ENCODE results near the gene RNF2.

DNA sequence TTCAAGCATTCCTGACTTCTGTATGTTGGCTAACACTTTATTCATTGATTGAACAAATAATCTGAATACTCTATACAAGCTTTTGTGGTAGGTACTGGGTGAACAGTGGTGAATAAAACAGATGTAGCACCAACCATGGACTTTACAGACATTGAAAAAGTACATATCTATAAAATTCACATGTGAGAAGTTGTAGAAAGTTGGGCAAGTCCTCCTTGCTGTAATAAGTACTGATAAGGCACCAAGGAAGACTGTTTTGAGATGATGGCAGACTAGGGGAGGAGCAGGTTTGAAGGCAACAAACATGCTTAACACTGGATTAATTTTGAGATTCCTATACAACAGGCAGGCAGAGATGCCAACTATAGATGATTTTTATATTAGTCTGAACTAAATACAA is 42.4 kb downstream of the RNF2 start:
- TF ChIP-seq, protein P1, sequence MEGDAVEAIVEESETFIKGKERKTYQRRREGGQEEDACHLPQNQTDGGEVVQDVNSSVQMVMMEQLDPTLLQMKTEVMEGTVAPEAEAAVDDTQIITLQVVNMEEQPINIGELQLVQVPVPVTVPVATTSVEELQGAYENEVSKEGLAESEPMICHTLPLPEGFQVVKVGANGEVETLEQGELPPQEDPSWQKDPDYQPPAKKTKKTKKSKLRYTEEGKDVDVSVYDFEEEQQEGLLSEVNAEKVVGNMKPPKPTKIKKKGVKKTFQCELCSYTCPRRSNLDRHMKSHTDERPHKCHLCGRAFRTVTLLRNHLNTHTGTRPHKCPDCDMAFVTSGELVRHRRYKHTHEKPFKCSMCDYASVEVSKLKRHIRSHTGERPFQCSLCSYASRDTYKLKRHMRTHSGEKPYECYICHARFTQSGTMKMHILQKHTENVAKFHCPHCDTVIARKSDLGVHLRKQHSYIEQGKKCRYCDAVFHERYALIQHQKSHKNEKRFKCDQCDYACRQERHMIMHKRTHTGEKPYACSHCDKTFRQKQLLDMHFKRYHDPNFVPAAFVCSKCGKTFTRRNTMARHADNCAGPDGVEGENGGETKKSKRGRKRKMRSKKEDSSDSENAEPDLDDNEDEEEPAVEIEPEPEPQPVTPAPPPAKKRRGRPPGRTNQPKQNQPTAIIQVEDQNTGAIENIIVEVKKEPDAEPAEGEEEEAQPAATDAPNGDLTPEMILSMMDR (IDR thresholded peaks at IDR 0.05), result no peak
- TF ChIP-seq ZFX (IDR thresholded peaks at IDR 0.05; ENCODE audit: borderline replicate concordance), result no peak

Data from 22Rv1 (cell line).